Measurements from ENCODE around the gene MCM6. TPM values are rescaled to one million over a fixed set of nuclear protein-coding genes. Genes with fewer than 3 reads are reported as not detected.

Gene MCM6
- polyA plus RNA-seq, 1 donor from 2014 or later: 7.0 TPM

GRCh38 chr2:135818937-135819610 is 57.2 kb downstream of the MCM6 start:
- H3K79me2 ChIP-seq (replicated peaks; ENCODE audit: insufficient read depth, low read length): no peaks in the 10 kb centered on the region
- H3K9me2 ChIP-seq (ENCODE audit: insufficient read depth, low read length): no peaks in the 10 kb centered on the region
- no peaks in the 10 kb centered on the region for H3K36me3 ChIP-seq (ENCODE audit: insufficient read depth, low read length)
- H2AFZ ChIP-seq (ENCODE audit: low read depth, low read length): no peak overlapping the region
- H4K20me1 ChIP-seq (ENCODE audit: insufficient read depth): no peaks in the 10 kb centered on the region
- no peaks in the 10 kb centered on the region for H3K9me3 ChIP-seq (ENCODE audit: low read length)
- no peak overlapping the region for H3K27ac ChIP-seq (ENCODE audit: low read length)
- TF ChIP-seq RAD21 (conservative IDR thresholded peaks at IDR 0.05): no peak
- TF ChIP-seq TAF1 (IDR thresholded peaks at IDR 0.05; ENCODE audit: low read depth): no peak
- TF ChIP-seq CTCF (IDR thresholded peaks at IDR 0.05; ENCODE audit: poor library complexity, severe bottlenecking): no peak
- no peak for TF ChIP-seq MXI1 (conservative IDR thresholded peaks at IDR 0.05; ENCODE audit: poor library complexity, severe bottlenecking)
- no peak for TF ChIP-seq POLR2AphosphoS5 (IDR thresholded peaks at IDR 0.05)
- no peak for TF ChIP-seq EP300 (conservative IDR thresholded peaks at IDR 0.05; ENCODE audit: poor library complexity, severe bottlenecking)
- no peak for TF ChIP-seq REST (IDR thresholded peaks at IDR 0.05; ENCODE audit: borderline replicate concordance)
- TF ChIP-seq SMC3 (conservative IDR thresholded peaks at IDR 0.05; ENCODE audit: poor library complexity): no peak
- TF ChIP-seq EZH2 (IDR thresholded peaks at IDR 0.05; ENCODE audit: borderline replicate concordance, insufficient read depth, low read length, poor library complexity, severe bottlenecking): no peak
- no peaks in the 10 kb centered on the region for H3F3A ChIP-seq (ENCODE audit: insufficient read depth, low read length, poor library complexity, severe bottlenecking)
- H3K27me3 ChIP-seq (ENCODE audit: insufficient read depth, low read depth, low read length): no peaks in the 10 kb centered on the region
- H3K9ac ChIP-seq (ENCODE audit: low read length): no peak overlapping the region
- no peak overlapping the region for H3K4me2 ChIP-seq (ENCODE audit: low read length)
- no peak overlapping the region for H3K4me3 ChIP-seq (ENCODE audit: low read length)

GRCh38 chr2:135817951-135818350 is 58.3 kb downstream of the MCM6 start:
- Histone ChIP-seq H3K27me3 (ENCODE audit: insufficient read depth, low read depth, low read length) (no peaks in the 10 kb centered on the region), H3F3A (ENCODE audit: insufficient read depth, low read length, poor library complexity, severe bottlenecking) (no peaks in the 10 kb centered on the region), H3K4me2 (ENCODE audit: low read length) (no peak overlapping the region), H3K27ac (ENCODE audit: low read length) (no peak overlapping the region), H3K79me2 (replicated peaks; ENCODE audit: insufficient read depth, low read length) (no peaks in the 10 kb centered on the region), H2AFZ (ENCODE audit: low read depth, low read length) (no peak overlapping the region), H3K9me3 (ENCODE audit: low read length) (no peaks in the 10 kb centered on the region), H3K9me2 (ENCODE audit: insufficient read depth, low read length) (no peaks in the 10 kb centered on the region), H4K20me1 (ENCODE audit: insufficient read depth) (no peaks in the 10 kb centered on the region), H3K9ac (ENCODE audit: low read length) (no peak overlapping the region), H3K4me3 (ENCODE audit: low read length) (no peak overlapping the region), H3K36me3 (ENCODE audit: insufficient read depth, low read length) (no peaks in the 10 kb centered on the region)
- TF ChIP-seq RAD21 (conservative IDR thresholded peaks at IDR 0.05): no peak
- TF ChIP-seq SMC3 (conservative IDR thresholded peaks at IDR 0.05; ENCODE audit: poor library complexity): no peak
- TF ChIP-seq EP300 (conservative IDR thresholded peaks at IDR 0.05; ENCODE audit: poor library complexity, severe bottlenecking): no peak
- TF ChIP-seq REST (IDR thresholded peaks at IDR 0.05; ENCODE audit: borderline replicate concordance): no peak
- no peak for TF ChIP-seq CTCF (IDR thresholded peaks at IDR 0.05; ENCODE audit: poor library complexity, severe bottlenecking)
- no peak for TF ChIP-seq POLR2AphosphoS5 (IDR thresholded peaks at IDR 0.05)
- no peak for TF ChIP-seq EZH2 (IDR thresholded peaks at IDR 0.05; ENCODE audit: borderline replicate concordance, insufficient read depth, low read length, poor library complexity, severe bottlenecking)
- no peak for TF ChIP-seq TAF1 (IDR thresholded peaks at IDR 0.05; ENCODE audit: low read depth)
- TF ChIP-seq MXI1 (conservative IDR thresholded peaks at IDR 0.05; ENCODE audit: poor library complexity, severe bottlenecking): no peak
